ENCODE measurements around the gene CABP7. TPM values are rescaled to one million over a fixed set of nuclear protein-coding genes. Genes with fewer than 3 reads are reported as not detected.

Gene CABP7
- total and polyA plus RNA-seq, 4 donors = 0.08 TPM; not detected in 3

GRCh38 chr22:29757096-29757495 lies 37.3 kb downstream of the CABP7 start:
- no peaks in the 10 kb centered on the region for H3K9me3 ChIP-seq (ENCODE audit: control insufficient read depth in 4 of 4, low read length in 3 of 4)
- WGBS = 87% methylated on average over 3 of the region's 3 CpGs
- DNase-seq (ENCODE audit: low spot score) = no peak

GRCh38 chr22:29758068-29758622 lies 38.3 kb downstream of the CABP7 start:
- no peak overlapping the region for H3K9ac ChIP-seq (ENCODE audit: low read depth in 1 of 2, low read length in 2 of 2)
- H3K27ac ChIP-seq (ENCODE audit: low read depth in 1 of 2, low read length in 2 of 2) = no peak overlapping the region
- no peak for DNase-seq (ENCODE audit: low spot score)
- peaks cover 0 to 2% (median under 1%) of the 10 kb centered on the region in 4 donors for H3K4me1 ChIP-seq (ENCODE audit: control insufficient read depth in 4 of 4, insufficient read depth in 4 of 4, low read length in 3 of 4)
- 91% methylated on average over 7 of the region's 7 CpGs for WGBS
- no peaks in the 10 kb centered on the region for H3K27me3 ChIP-seq (ENCODE audit: control insufficient read depth in 4 of 4, insufficient read depth in 4 of 4, low read length in 3 of 4)
- H3K4me3 ChIP-seq (ENCODE audit: low read depth in 1 of 3, low read length in 3 of 3) = no peak overlapping the region
- no peaks in the 10 kb centered on the region for H3K36me3 ChIP-seq (ENCODE audit: control insufficient read depth in 4 of 4, insufficient read depth in 3 of 4, low read depth in 1 of 4, low read length in 3 of 4)
- no peaks in the 10 kb centered on the region for H3K9me3 ChIP-seq (ENCODE audit: control insufficient read depth in 4 of 4, low read length in 3 of 4)
- TF ChIP-seq YY1 (IDR thresholded peaks at IDR 0.05) = no peak
- TF ChIP-seq MAX (IDR thresholded peaks at IDR 0.05) = no peak
- no peak for TF ChIP-seq EGR1 (IDR thresholded peaks at IDR 0.05; ENCODE audit: low read depth in 2 of 2)
- TF ChIP-seq GABPA (IDR thresholded peaks at IDR 0.05 in 1 of 2, conservative IDR thresholded peaks at IDR 0.05 in 1 of 2) = no peak
- TF ChIP-seq NR2F2 (IDR thresholded peaks at IDR 0.05) = no peak
- TF ChIP-seq RXRA (IDR thresholded peaks at IDR 0.05) = no peak
- no peak for TF ChIP-seq JUND (IDR thresholded peaks at IDR 0.05)
- no peak for TF ChIP-seq FOXA1 (IDR thresholded peaks at IDR 0.05)
- no peak for TF ChIP-seq CTCF (IDR thresholded peaks at IDR 0.05; ENCODE audit: low read depth, low read length, missing input control)

More at GRCh38 chr22:29757096-29757495, 37.3 kb downstream of the CABP7 start:
- Histone ChIP-seq H3K36me3 (ENCODE audit: control insufficient read depth in 4 of 4, insufficient read depth in 3 of 4, low read depth in 1 of 4, low read length in 3 of 4) (no peaks in the 10 kb centered on the region), H3K27me3 (ENCODE audit: control insufficient read depth in 4 of 4, insufficient read depth in 4 of 4, low read length in 3 of 4) (no peaks in the 10 kb centered on the region), H3K27ac (ENCODE audit: low read depth in 1 of 2, low read length in 2 of 2) (no peak overlapping the region), H3K9ac (ENCODE audit: low read depth in 1 of 2, low read length in 2 of 2) (no peak overlapping the region), H3K4me1 (ENCODE audit: control insufficient read depth in 4 of 4, insufficient read depth in 4 of 4, low read length in 3 of 4) (peaks cover 0 to 2% (median under 1%) of the 10 kb centered on the region in 4 donors), H3K4me3 (ENCODE audit: low read depth in 1 of 3, low read length in 3 of 3) (no peak overlapping the region)
- TF ChIP-seq YY1 (IDR thresholded peaks at IDR 0.05) (no peak), SP1 (IDR thresholded peaks at IDR 0.05) (no peak), FOXA1 (IDR thresholded peaks at IDR 0.05) (no peak), HNF4G (IDR thresholded peaks at IDR 0.05) (no peak), HNF4A (conservative IDR thresholded peaks at IDR 0.05) (no peak), NR2F2 (IDR thresholded peaks at IDR 0.05) (no peak), FOXA2 (IDR thresholded peaks at IDR 0.05) (no peak), ZBTB33 (IDR thresholded peaks at IDR 0.05) (no peak), GABPA (IDR thresholded peaks at IDR 0.05 in 1 of 2, conservative IDR thresholded peaks at IDR 0.05 in 1 of 2) (no peak), JUND (IDR thresholded peaks at IDR 0.05) (no peak), EGR1 (IDR thresholded peaks at IDR 0.05; ENCODE audit: low read depth in 2 of 2) (no peak), REST (IDR thresholded peaks at IDR 0.05) (no peak)
